HEK293 (cell line): ENCODE results near the gene IMPG1.

ENCODE experiments used
- ATF2 ChIP-seq: fragments of 450-650 bp; formaldehyde crosslinking; IDR thresholded peaks from 2 replicates; pipeline ENCODE4 v1.5.1; 2016; ENCODE audit warnings: missing biosample characterization, missing genetic modification characterization, low read depth
- CTCF ChIP-seq: fragments of 450-650 bp; formaldehyde crosslinking; IDR thresholded peaks from 2 replicates; pipeline ENCODE4 v1.5.1; 2016; ENCODE audit warnings: missing biosample characterization, missing genetic modification characterization
- GLI4 ChIP-seq: fragments of 450-650 bp; formaldehyde crosslinking; IDR thresholded peaks from 2 replicates; pipeline ENCODE4 v1.5.1; 2016; ENCODE audit warnings: missing biosample characterization, missing genetic modification characterization
- INSM2 ChIP-seq: fragments of 450-650 bp; formaldehyde crosslinking; IDR thresholded peaks from 2 replicates; pipeline ENCODE4 v1.5.1; 2016; ENCODE audit warnings: missing biosample characterization, missing genetic modification characterization
- MEIS1 ChIP-seq: sonication (generic); formaldehyde crosslinking; IDR thresholded peaks from 2 replicates; pipeline ENCODE4 v1.8.1; 2022; ENCODE audit warnings: missing genetic modification reagents, mild to moderate bottlenecking, borderline replicate concordance
- PBX3 ChIP-seq: sonication (generic); formaldehyde crosslinking; IDR thresholded peaks from 2 replicates; pipeline ENCODE4 v1.8.1; 2022; ENCODE audit warnings: mild to moderate bottlenecking, moderate library complexity, missing genetic modification reagents
- ZBTB17 ChIP-seq: fragments of 450-650 bp; formaldehyde crosslinking; IDR thresholded peaks from 2 replicates; pipeline ENCODE4 v1.5.1; 2016; ENCODE audit warnings: missing biosample characterization, missing genetic modification characterization
- ZNF184 ChIP-seq: fragments of 450-650 bp; IDR thresholded peaks from 2 replicates; pipeline ENCODE4 v1.5.1; 2018; ENCODE audit warnings: missing biosample characterization, mild to moderate bottlenecking, missing genetic modification characterization
- ZNF426 ChIP-seq: fragments of 450-650 bp; formaldehyde crosslinking; IDR thresholded peaks from 2 replicates; pipeline ENCODE4 v1.5.1; 2017; ENCODE audit warnings: missing biosample characterization, missing genetic modification characterization, mild to moderate bottlenecking, inconsistent platforms, moderate library complexity
- ZNF449 ChIP-seq: fragments of 450-650 bp; formaldehyde crosslinking; IDR thresholded peaks from 2 replicates; pipeline ENCODE4 v1.5.1; 2017; ENCODE audit warnings: missing biosample characterization, mild to moderate bottlenecking, missing genetic modification characterization, moderate library complexity
- ZNF513 ChIP-seq: fragments of 450-650 bp; IDR thresholded peaks from 2 replicates; pipeline ENCODE4 v1.5.1; 2018; ENCODE audit warnings: missing biosample characterization, missing genetic modification characterization
- ZNF776 ChIP-seq: fragments of 450-650 bp; formaldehyde crosslinking; IDR thresholded peaks from 2 replicates; pipeline ENCODE4 v1.5.0; 2017; ENCODE audit warnings: missing biosample characterization, missing genetic modification characterization, borderline replicate concordance

GRCh38 chr6:75913040-75913439 is 159.4 kb downstream of the IMPG1 start:
- TF ChIP-seq INSM2, result no peak
- no peak for TF ChIP-seq ZBTB17
- no peak for TF ChIP-seq ZNF426 (tag by site-specific recombination)
- no peak for TF ChIP-seq ATF2 (tag by site-specific recombination)
- no peak for TF ChIP-seq CTCF (tag by site-specific recombination)
- TF ChIP-seq PBX3 (CRISPR knock-in tag), result no peak
- no peak for TF ChIP-seq ZNF776 (tag by site-specific recombination)
- no peak for TF ChIP-seq GLI4
- TF ChIP-seq ZNF449, result no peak
- no peak for TF ChIP-seq MEIS1
- TF ChIP-seq ZNF513 (tag by site-specific recombination), result no peak
- no peak for TF ChIP-seq ZNF184 (tag by site-specific recombination)
